Glomerular endothelial cell (primary cell): Measurements from ENCODE around the gene SSU72. TPM values are rescaled to one million over a fixed set of nuclear protein-coding genes. Genes with fewer than 3 reads are reported as not detected.
"Not testable (repeated sequence)": the region's sequence is repeated elsewhere in the genome, so short reads cannot be mapped to it uniquely, and the experiment has no call there.

Experiments used
- DNase-seq: peaks from one replicate; pipeline ENCODE4 v3.0.0-alpha.2; 2011; ENCODE audit warnings: low read depth, low spot score; ENCODE audit errors: extremely low read depth
- total RNA-seq: library from RNA; depleted of rRNA; stranded (reverse); fragments of >200 nt; gene quantifications from 2 replicates; pipeline ENCODE4 v1.2.3, GENCODE V29; 2015

SSU72 gene
- total RNA-seq, 1 donor from 2014 or later: 136 TPM

DNA sequence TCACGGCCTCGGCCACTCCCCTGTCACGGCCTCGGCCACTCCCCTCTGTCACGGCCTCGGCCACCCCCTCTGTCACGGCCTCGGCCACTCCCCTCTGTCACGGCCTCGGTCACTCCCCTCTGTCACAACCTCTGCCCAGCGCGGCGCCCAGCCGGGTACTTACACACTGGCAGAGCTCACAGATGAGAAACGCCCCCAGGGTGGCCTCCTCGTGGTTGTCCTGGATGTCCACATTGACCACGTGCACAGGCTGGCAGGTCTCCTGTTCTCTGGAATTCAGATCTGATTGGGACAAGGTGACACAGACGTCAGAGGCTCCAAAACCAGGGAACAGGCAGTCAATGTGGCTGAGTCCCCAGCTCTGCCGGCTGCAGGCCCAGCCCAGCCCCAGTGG, 31.0 kb downstream of the SSU72 start:
- no peak for DNase-seq

DNA sequence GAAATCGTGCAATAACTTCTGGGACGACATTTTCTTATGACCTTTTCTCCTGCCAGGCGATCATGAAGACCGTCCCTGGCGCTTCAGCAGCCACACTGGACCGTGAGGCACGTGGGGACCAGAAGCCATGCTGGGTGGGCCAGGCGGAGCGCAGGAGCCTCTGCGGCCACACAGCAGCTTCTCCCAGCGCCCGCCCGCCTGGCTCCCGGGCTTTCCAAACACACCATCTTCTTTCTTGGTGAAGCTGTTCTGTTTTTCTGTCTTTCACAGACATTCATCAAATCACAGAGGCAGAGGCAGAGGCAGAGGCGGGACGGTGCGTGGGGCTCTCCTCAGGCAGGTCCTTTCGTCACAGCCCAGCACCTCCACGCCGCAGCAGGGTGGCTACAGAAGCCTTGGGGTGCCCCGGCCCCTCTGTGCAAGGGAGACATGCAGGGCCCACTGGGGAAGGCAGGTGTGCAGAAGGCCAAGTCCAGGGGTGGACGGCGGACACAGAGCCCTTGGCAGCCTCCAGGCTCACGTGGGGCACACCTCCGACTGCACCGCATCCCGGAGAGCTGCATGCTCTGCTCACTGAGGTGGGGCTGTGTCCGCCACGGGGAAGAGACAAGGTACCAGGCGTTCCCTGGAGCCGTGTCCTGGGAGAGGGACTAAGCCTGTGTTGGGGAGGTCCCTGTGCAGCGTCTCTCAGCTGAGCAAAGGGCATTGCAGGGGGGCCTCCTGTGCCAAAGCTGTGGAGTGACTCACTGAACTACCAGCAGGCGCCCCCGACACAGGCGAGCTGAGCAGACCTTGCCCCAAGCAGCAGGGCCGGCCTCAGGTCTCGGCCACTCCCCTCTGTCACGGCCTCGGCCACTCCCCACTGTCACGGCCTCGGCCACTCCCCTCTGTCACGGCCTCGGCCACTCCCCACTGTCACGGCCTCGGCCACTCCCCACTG, 31.6 kb downstream of the SSU72 start:
- DNase-seq: no peak

DNA sequence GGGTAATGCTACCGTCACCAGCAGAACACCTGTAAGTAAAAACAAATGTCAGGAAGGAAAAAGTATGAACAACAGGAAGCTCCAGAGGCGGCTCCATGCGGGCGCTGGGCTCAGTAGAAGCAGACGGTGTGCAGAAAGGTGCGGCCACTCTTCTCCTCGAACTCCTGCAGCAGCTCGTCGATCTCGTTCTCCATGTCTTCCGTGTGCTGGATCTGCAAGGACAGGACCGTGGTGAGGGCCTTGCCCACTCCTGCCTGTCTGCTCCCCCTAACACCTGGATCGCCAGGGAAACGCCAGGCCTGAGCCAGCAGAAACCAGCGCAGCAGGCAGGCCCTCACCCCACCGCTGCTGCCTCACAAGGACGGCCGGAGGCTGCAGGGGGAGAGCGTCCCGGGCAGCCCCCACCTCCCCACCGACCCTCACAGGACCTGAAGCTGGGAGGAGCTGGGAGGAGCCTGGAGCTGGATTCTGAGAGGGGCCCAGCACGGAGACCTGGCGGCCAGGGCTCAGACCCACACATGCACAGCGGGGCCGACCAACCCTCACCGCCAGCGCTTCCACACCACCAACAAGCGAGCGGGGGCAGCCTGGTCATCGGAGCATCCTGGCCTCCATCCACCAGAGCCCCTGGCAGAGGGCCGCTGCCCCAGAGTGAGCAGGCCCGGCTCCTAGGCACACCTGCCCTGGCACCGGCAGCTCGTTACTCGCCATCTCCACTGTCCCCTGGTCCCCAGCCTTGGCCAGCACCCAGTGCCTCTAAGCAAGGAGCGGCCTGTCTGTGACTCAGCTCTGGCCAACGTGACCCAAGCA, 32.5 kb downstream of the SSU72 start:
- DNase-seq: no peak

DNA sequence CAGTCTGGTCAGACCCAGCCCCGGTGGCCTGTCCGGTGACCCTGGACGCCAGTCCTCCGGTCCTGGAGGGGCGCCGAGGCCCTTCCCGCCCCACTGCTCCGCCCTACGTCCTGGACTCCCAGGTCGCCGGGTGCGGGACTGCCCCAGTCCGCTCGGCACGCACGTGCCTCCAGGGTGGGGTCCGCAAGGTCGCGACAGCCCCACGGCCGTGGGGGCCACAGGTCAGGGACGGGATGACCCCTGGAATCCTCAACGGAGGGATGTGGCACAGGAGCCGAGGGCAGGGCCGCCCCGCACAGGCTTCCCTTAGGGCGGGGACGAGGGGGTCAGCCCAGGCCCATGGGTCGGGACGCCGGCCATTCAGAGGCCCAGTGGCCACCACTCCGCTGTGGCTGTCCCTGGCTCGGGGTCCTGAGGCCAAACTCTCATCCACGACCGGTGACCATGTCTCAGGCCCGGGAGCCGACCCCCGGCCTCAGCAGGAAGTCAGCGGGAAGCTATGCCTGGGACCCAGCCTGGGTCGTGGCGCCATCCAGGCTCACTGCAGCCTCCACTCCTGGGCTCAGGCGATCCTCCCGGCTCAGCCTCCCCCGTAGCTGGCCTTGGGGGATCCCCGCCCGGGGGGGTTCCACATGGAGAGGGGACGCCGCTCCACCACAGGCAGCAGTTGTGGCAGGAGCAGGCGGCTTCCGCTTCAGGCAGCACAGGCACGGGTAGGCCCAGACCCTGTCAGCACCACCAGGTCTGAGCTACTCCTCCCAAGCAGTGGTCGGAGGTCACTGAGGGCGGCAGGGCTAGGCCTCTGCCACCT, 33.6 kb downstream of the SSU72 start:
- DNase-seq: no peak

DNA sequence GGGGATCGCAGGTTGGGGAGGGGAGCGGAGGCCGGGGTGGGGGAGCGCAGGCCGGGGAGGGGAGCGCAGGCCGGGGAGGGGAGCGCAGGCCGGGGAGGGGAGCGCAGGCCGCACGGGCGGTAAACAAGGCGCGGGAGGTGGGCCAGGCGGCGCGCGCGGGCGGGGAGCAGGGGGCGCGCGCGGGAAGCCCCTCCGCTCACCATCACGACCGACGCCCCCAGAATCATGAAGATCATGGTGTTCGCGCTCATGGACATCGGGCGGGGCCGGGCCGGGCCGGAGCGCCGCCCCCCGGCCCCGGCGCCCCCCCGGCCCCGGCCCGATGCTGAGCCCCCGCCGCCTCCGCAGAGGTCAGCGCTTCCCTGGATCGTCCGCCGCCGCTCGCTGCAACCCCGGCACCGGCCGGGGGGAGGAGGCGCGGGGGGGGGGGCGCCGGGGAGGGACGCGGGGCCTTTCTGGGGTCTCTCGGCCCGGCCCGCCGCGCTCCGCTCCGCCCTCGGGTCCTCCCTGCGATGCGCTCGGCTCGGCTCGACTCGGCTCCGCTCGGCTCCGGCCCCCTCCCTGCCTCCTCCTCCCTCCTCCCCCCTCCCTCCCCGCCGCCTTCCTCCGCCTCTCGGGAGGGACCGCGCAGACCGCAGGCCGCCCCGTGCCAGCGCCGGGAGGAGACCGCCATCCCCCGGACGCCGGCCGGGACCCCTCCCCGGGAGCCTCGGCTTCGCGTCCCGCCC, 34.4 kb downstream of the SSU72 start, which contains the start of gene TMEM240:
TSS of gene TMEM240 (minus strand) at position 535 of the 728 bp plus-strand sequence. CDS start at position 257, 278 bp downstream.
- DNase-seq: no peak

DNA sequence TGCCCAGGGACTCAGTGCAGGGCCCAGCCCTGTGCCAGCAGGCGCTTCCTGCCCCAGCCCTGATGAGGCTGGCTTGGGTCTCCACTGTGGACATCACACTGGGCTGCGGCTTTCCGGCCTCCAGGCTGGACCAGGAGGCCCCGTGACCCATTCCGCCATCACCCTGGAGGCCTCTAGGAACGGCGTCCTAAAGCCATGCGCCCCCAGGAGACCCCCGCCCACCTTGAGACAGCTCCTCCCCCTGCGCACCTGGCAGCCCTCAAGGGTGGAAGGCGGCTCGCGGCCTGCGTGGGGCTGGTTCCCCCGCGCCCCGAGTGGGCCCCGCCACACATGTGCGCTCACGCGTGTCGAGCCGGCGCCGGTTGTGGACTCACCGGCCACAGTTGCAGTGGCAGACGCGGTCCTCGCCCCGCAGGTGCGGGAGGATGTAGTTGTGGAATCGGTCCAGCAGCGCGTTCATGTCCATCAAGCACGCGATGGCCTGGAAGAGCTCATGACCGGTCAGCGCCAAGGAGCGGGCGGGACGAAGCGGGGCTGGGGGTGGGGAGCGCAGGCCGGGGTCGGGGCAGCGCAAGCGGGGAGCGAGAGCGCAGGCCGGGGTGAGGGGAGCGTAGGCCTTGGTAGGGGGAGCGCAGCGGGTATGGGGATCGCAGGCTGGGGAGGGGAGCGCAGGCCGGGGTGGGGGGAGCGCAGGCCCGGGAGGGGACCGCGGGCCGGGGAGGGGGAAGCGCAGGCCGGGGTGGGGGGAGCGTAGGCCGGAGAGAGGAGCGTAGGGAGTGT, 35.2 kb downstream of the SSU72 start:
- no peak for DNase-seq

DNA sequence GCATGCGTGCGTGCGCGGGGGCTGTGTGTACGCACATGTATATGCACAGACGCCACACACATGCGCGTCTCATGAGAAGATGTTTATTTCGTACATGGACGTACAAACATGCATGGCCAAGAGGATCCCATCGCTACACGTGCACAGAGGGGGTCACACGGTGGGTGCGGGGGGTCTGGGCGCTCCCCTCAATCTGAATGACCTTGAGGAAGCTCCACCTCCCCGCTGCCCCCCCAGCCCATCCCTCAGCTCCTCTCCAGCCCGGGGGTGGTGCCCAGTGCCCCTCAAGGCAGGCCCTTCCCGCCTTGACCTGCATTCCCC, 35.7 kb downstream of the SSU72 start:
- DNase-seq: no peak

DNA sequence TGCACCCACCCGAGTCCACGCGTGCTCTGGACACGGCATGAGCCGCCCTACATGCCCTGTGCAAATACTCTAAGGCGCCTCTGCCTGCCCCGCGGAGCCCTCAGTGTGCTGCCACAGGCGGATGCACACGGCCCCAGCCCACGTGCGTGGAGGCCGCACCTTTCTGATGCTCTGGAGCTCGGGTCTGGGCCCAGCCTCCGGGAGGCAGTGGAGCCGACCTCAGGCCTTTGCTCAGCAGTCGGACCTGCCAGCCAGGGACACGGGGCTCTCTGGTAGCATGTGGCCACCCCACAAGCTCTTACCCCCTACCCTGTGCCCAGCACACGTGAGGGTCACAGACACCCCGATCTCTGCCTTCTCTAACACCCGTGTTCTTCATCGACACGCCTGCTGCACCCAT, 36.3 kb downstream of the SSU72 start:
- no peak for DNase-seq

DNA sequence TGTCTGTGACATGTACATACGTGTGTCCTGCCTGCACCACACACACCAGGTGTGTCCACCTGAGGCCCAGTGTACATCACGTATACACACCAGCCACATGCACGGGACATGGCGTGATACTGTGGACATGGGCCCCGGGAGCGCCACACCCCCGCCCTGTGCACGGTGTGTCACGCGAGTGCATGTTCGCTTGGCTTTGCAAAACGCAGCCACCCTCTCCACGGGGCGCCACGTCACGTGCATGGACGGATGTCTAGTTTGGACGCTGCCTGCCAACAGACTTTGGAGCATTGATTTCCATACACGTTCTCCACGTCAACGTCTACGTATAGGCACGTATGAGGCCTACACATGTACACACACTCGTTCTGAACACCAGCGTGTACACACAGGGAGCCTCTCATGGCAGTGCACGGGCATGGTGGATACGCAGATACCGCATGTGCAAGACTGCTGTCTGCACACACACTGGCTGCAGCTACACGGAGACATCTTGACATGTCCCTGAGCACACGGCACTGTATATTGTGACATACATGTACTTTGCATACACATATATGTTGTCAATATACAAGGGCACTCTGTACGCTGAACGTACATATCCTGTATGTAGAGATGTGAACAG, 36.9 kb downstream of the SSU72 start:
- DNase-seq: no peak

DNA sequence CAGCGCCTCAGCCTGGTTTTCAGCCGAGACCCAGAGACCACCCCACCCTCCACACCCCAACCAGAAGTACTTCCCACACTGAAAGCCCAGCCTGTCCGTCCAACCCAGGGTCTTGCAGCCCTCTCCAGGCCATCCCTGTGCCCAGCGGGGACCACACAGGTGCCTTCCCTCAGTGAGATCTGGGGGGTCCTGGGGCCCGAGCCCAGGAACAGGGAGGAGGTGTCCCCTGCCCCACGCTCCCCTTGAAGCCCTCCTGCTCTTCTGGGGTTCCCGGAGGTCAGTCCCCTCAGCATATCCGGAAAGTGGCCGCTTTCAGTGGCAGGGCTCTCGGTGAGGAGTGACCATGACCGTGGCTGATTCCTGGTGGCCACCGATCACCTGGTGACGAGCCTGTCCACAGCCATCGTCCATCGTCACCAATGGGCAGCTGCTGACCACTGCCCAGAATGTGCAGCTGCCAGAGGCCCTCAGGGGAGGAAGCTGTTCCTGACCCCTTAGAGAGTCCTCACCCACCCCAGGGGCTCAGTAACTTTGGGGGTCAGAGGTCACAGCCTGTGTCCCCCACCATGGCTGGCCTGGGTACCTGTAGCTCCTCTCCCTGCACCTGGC, 37.6 kb downstream of the SSU72 start:
- DNase-seq: no peak

DNA sequence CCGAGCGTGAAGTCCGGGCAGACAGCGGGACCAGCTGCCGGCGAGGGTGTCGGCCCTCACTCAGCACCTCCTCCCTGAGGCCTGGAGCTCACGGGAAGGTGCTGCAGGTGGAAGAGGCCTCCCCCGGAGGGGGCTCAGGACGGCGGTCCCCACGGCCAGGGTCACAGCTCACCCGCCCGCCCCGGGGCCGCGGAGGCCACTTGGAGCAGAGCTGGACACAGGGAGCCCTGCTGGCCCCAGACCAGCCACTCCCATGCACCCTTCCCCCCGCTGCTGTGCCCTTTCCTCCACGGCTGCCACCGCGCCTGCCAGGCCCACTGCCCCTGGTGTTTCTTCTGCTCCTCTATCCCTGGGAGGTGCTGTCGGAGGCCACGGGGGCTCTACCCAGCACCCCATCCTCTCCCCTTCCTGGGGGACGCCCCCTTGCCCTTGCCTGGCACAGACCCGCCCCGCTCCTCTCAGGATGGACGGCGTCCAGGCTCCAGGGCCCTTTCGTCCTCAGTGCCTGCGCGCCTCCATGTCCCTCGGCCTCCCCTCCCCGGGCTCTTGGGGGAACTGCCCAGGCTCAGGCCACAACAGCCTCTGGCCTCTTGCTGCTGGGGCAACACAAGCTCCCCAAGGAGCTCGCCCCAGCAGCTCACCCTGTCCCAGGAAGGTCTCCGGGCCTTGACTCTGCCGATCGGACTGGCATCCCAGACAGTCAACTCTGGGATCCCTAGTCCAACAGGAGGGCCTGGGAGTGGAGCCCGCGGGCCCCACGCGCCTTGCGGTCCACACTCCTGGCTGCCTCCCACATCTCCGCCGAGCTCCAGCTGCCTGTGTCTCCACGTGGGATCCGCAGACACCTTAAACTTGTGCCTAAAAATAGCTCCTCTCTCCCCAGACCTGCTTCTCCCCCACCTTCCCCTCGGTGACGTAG, 38.4 kb downstream of the SSU72 start:
- no peak for DNase-seq

DNA sequence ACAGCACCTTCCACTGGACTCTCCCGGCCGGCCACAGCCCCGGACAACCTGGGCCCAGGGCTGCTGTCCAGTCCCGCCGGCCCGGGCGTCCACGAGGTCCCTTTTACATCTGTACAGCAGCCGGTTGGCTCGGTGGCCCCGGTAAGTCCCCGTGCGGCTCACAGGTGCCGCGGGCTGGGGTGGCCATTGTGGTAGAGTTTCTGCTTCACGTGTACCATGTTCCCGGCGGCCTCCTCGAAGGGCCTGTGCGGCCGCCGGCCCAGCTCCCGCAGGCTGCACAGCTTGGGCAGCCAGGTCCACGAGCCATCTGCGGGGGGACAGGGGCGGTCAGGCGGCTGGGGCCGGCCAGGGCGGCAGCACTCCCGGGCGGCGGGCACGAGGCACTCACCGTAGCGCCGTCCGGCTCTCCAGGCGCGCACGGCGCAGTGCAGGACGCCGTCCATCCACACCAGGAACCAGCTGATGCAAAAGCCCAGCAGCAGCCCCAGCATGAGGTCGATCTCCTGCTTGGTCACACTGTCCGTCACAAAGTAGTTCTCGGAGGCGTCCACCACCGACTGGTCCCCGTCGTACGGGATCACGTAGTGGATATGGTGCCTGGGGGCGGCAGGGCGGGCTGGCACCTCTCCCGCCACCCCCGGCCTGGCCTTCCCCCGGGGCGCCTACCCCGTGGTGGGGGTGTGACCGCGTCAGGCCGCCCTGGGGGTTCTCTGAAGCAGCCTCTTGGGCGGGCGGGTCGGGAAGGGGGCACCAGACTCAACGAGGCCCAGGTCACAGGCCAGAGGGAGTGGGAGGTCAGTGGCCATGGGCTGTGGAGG, 39.3 kb downstream of the SSU72 start:
- no peak for DNase-seq

DNA sequence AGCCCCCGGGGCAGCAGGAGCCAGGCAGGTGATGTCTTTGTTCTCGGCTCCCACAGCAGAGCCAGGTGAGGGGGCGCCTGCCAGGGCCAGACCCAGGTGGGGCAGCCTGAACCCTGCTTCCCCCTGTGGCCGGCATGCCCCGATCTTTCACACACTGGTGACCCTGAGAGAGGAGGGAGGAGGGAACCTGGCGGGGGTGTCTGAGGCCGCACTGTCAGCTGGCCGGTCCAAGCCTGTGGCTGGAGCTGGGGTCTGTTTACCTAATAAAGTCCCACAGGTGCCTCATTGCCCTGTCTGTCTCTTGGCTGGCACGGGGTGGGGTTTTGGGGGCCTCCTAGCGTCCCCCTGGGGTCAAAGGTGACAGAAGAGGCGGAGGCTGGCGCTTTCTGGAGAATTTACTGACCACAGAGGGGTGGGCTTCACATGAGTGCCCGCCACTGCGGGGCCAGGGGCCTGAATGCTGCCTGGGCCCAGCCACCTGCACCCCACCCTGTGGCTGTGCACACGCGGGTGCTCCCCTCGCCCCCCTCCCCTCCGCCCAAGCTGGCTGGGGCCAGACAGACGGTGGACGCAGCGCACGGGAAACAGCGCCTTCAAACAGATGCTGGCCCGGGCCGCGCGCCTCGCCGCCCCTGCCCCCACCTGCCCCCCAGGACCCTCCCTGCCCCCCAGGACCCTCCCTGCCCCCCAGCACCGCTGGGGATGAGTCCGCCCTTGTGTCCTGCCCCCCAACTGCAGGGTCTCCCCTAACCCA, 40.1 kb downstream of the SSU72 start:
- no peak for DNase-seq

DNA sequence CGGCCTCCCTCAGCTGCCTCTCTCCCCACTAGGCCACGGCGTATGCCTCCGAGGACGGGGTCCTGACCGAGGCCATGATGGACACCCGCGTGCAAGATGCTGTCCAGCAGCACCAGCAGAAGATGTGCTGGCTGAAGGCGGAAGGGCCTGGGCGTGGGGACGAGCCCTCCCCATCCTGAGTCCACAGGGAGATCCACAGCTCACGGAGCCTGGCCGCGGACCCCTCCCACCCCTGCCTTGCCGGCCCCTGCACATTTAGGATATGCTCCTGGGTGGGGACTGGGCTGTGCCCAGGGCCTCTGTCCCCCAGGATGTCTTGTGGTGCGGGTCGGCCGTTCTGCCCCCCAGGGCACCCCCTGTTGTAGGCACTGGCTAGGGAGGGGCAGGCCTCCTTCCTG, 40.8 kb downstream of the SSU72 start:
- not testable (repeated sequence) for DNase-seq

DNA sequence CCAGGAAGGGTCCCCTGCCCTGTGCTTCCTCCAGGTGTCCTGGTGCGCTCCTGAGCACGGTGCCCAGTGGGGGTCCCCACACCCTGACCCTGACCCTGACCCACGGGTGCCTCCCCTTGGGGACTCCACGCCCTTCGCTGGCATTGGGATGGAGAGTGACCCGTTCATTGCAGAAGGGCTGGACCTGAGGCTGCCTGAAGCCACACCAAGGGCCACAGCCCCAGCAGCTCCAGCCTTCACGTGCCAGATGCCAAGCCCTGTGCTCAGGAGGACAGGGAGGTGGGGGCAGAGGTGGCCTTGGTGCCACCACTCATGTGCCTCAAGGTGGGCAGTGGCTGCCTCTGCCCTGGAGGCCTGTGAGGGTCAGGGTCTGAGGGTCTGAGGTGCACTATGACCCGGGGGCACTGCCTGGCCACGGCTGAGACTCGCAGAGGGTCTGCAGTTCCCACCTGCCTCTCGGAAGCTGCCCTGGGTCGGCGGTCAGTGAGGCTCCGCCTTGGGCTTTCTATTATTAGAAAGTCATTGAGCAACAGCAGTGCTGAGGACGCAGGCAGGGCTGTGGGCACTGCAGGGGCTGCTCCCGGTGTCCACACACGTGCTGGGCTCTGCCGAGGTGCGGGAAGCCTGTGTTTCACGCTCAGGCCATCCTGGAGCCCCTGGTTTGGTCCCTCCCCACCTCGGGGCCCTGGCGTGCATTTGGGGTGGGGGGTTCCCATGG, 41.3 kb downstream of the SSU72 start:
- DNase-seq: not testable (repeated sequence)
